ENCODE results near the gene F10. TPM values are rescaled to one million over a fixed set of nuclear protein-coding genes. Genes with fewer than 3 reads are reported as not detected.

The F10 gene
- total RNA-seq, 1 experiment from 2014 or later: not detected

DNA sequence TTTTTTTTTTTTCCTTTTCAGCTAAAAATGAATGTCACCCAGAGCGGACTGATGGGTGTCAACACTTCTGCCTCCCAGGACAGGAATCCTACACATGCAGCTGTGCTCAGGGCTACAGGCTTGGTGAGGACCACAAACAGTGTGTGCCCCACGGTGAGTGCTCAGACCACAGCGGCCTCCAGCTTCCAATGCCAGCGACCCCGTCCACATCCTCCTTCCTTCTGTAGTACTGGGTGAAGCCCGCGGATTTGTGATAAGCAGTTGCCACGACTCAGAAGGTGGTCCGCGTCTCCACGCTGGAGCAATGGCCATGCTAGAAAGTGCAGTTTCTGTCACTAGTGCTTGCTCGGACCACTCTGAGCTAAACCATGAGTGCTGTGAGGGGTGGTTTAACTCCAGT, 41.9 kb downstream of the F10 start:
- intact Hi-C loops (cut with micrococcal nuclease): no loop called here
- Histone ChIP-seq H3K79me2 (ENCODE audit: low read length) (no peaks in the 10 kb centered on the region), H3K4me2 (ENCODE audit: low read length) (no peak overlapping the region), H3K9me3 (ENCODE audit: low read length) (no peaks in the 10 kb centered on the region), H3K27me3 (ENCODE audit: low read length) (no peaks in the 10 kb centered on the region), H3K36me3 (ENCODE audit: low read depth, low read length) (no peaks in the 10 kb centered on the region), H2AFZ (ENCODE audit: low read length) (no peak overlapping the region), H3K4me1 (ENCODE audit: insufficient read depth, low read length) (no peaks in the 10 kb centered on the region), H3K27ac (ENCODE audit: low read length) (no peak overlapping the region), H3F3A (ENCODE audit: low read length, unreplicated experiment) (no peaks in the 10 kb centered on the region), H3K9ac (ENCODE audit: low read length) (no peak overlapping the region), H3K9me2 (replicated peaks; ENCODE audit: low read length) (no peaks in the 10 kb centered on the region), H4K20me1 (ENCODE audit: low read length) (no peaks in the 10 kb centered on the region), H3K4me3 (ENCODE audit: low read length) (no peak overlapping the region)
- TF ChIP-seq EZH2 (IDR thresholded peaks at IDR 0.05; ENCODE audit: low read length, unreplicated experiment) (no peak), CTCF (conservative IDR thresholded peaks at IDR 0.05; ENCODE audit: low read depth, low read length) (no peak), EZH2phosphoT487 (IDR thresholded peaks at IDR 0.05; ENCODE audit: borderline replicate concordance, low read length) (no peak)
- ATAC-seq (no peak), DNase-seq (no peak)
- BruUV-seq (replicated peaks): no TSS peak
- CTCF ChIA-PET: no interaction called here
- POLR2A ChIA-PET (ENCODE audit: unreplicated experiment): no interaction called here

DNA sequence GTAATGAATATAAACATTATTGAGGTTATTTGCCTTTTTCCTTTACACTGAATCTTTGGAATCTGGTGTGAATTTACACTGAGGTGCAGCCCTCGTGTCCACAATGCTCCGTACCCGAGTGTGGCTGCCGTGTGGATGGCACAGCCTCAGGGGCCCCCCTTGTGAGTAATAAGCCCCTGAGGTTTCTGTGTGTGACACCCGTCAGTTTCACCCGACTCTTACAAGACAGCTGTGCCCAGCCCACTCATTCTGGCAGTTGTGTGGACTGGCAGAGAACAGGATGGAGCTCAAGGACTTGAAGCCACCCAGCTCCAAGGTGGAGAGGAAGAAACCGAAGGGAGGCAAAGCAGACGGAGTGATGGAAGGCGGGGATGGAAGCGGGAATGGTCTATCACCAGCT, 43.7 kb downstream of the F10 start:
- intact Hi-C loops (cut with micrococcal nuclease): no loop called here
- ATAC-seq: no peak
- no peaks in the 10 kb centered on the region for H3F3A ChIP-seq (ENCODE audit: low read length, unreplicated experiment)
- ChIA-PET CTCF (no interaction called here), POLR2A (ENCODE audit: unreplicated experiment) (interaction anchor here (0.6 kb wide), 1 partner anchor 8 kb away, joined by 7 read pairs; no protein-coding TSS in a partner anchor)
- no peak for TF ChIP-seq EZH2phosphoT487 (IDR thresholded peaks at IDR 0.05; ENCODE audit: borderline replicate concordance, low read length)
- no peak for TF ChIP-seq CTCF (conservative IDR thresholded peaks at IDR 0.05; ENCODE audit: low read depth, low read length)
- no peak for TF ChIP-seq EZH2 (IDR thresholded peaks at IDR 0.05; ENCODE audit: low read length, unreplicated experiment)
- no peak overlapping the region for H3K9ac ChIP-seq (ENCODE audit: low read length)
- H3K36me3 ChIP-seq (ENCODE audit: low read depth, low read length): no peaks in the 10 kb centered on the region
- H3K9me3 ChIP-seq (ENCODE audit: low read length): no peaks in the 10 kb centered on the region
- no peak overlapping the region for H3K27ac ChIP-seq (ENCODE audit: low read length)
- no peak overlapping the region for H2AFZ ChIP-seq (ENCODE audit: low read length)
- H4K20me1 ChIP-seq (ENCODE audit: low read length): no peaks in the 10 kb centered on the region
- H3K4me3 ChIP-seq (ENCODE audit: low read length): no peak overlapping the region
- no peaks in the 10 kb centered on the region for H3K9me2 ChIP-seq (replicated peaks; ENCODE audit: low read length)
- no peak for DNase-seq
- H3K27me3 ChIP-seq (ENCODE audit: low read length): no peaks in the 10 kb centered on the region
- no peak overlapping the region for H3K4me2 ChIP-seq (ENCODE audit: low read length)
- H3K4me1 ChIP-seq (ENCODE audit: insufficient read depth, low read length): no peaks in the 10 kb centered on the region
- no peaks in the 10 kb centered on the region for H3K79me2 ChIP-seq (ENCODE audit: low read length)
- no TSS peak for BruUV-seq (replicated peaks)

DNA sequence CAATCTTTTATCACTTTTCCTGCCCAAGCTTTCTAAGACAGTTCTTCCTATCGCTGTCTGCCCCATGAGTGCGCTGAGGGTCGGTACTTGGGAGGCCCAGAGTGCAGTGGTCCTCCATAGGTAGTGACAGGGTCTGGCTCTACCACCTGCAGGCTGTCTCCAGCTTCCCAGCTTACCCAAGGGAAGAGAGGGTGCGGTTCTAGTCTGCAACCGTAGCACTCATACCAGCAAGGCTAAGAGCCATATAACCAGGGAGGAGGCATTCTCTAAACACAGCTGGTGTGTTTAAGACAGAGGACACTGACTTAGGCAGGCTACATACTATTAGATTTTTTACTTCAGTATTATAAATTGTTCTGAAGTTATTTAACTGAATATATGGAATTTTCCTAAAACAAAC, 44.1 kb downstream of the F10 start:
- no peaks in the 10 kb centered on the region for H3K79me2 ChIP-seq (ENCODE audit: low read length)
- BruUV-seq (replicated peaks): no TSS peak
- H3K9me2 ChIP-seq (replicated peaks; ENCODE audit: low read length): no peaks in the 10 kb centered on the region
- no peak for ATAC-seq
- no peaks in the 10 kb centered on the region for H3F3A ChIP-seq (ENCODE audit: low read length, unreplicated experiment)
- H3K4me1 ChIP-seq (ENCODE audit: insufficient read depth, low read length): no peaks in the 10 kb centered on the region
- no peaks in the 10 kb centered on the region for H3K9me3 ChIP-seq (ENCODE audit: low read length)
- no peaks in the 10 kb centered on the region for H3K36me3 ChIP-seq (ENCODE audit: low read depth, low read length)
- H3K9ac ChIP-seq (ENCODE audit: low read length): no peak overlapping the region
- H3K27me3 ChIP-seq (ENCODE audit: low read length): no peaks in the 10 kb centered on the region
- TF ChIP-seq EZH2phosphoT487 (IDR thresholded peaks at IDR 0.05; ENCODE audit: borderline replicate concordance, low read length): no peak
- no peak for TF ChIP-seq EZH2 (IDR thresholded peaks at IDR 0.05; ENCODE audit: low read length, unreplicated experiment)
- no peak for TF ChIP-seq CTCF (conservative IDR thresholded peaks at IDR 0.05; ENCODE audit: low read depth, low read length)
- CTCF ChIA-PET: no interaction called here
- POLR2A ChIA-PET (ENCODE audit: unreplicated experiment): no interaction called here
- H3K27ac ChIP-seq (ENCODE audit: low read length): no peak overlapping the region
- no peaks in the 10 kb centered on the region for H4K20me1 ChIP-seq (ENCODE audit: low read length)
- intact Hi-C loops (cut with micrococcal nuclease): no loop called here
- DNase-seq: no peak
- H2AFZ ChIP-seq (ENCODE audit: low read length): no peak overlapping the region
- no peak overlapping the region for H3K4me2 ChIP-seq (ENCODE audit: low read length)
- H3K4me3 ChIP-seq (ENCODE audit: low read length): no peak overlapping the region

Measured in PC-3 (cell line).